Measurements from ENCODE around the gene ABHD18. TPM values are rescaled to one million over a fixed set of nuclear protein-coding genes. Genes with fewer than 3 reads are reported as not detected.
"Not testable (repeated sequence)": the region's sequence is repeated elsewhere in the genome, so short reads cannot be mapped to it uniquely, and the experiment has no call there.

Gene ABHD18
- total RNA-seq, 1 experiment from 2014 or later, result 4.9 TPM

DNA sequence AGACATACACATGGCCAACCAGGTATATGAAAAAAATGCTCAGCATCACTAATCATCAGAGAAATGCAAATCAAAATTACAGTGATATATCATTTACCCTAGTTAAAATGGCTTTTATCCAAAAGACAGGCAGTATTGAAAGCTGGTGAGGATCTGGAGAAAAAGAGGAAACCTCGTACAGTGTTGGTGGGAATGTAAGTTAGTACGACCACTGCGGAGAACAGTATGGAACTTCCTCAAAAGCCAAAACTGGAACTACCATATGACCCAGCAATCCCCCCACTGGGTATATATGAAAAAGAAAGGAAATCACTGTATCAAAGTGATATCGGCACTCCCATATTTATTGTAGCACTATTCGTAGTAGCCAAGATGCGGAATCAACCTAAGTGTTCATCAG lies 23.4 kb downstream of the ABHD18 start:
- DNase-seq (ENCODE audit: low read depth), result no peak

DNA sequence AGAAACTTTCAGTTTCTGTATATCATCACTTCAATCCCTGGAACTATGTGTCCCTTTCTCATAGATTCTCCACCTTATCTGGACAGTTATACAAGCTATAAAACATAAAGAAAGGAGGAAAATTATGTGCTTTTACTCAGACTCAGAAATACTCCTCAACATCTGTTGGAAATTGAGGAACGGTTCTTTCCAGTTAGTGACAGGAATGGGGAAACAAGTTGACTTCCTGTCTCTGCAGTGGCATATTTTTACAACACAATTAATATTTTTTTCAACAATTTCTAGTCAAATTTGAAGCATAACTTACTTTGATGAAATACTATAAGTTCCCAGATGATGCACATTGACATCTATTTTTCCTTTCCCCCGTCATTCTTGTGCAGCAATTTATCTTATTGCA lies 27.9 kb downstream of the ABHD18 start:
- DNase-seq (ENCODE audit: low read depth), result no peak

DNA sequence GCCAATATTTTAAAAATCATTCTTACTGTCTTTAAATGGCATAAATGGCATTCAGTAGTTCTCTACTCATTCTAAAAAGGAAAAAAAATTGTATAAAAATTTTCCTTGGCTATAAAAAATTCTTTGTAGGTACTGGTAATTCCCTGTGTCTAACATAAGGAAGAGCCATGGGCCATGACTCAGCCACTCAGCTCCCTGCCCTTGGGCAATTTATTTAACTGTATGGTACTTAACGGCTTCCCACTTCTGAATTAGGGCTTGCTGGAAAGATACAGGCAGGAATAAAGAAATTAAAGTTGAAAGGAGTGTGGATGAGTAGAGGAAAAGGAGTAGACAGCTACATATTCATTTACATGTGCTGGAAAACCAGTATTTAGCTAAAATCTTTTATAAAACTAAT lies 30.6 kb downstream of the ABHD18 start:
- DNase-seq (ENCODE audit: low read depth), result peak; percentile 63

DNA sequence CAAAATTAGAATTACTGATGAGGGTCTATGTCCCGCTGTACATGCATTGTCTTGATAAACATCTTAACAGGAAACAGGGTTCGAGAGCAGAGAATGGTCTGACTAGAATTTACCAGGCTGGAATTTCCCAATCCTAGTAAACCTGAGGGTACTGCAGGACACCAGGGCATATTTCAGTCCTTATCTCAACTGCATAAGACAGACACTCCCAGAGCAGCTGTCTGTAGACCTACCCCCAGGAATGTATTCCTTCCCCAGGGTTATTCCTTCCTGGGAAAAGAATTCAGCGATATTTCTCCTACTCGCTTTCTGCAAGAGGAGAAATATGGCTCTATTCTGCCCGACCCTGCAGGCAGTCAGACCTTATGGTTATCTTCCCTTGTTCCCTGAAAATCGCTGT lies 31.3 kb downstream of the ABHD18 start:
- DNase-seq (ENCODE audit: low read depth), result not testable (repeated sequence)

DNA sequence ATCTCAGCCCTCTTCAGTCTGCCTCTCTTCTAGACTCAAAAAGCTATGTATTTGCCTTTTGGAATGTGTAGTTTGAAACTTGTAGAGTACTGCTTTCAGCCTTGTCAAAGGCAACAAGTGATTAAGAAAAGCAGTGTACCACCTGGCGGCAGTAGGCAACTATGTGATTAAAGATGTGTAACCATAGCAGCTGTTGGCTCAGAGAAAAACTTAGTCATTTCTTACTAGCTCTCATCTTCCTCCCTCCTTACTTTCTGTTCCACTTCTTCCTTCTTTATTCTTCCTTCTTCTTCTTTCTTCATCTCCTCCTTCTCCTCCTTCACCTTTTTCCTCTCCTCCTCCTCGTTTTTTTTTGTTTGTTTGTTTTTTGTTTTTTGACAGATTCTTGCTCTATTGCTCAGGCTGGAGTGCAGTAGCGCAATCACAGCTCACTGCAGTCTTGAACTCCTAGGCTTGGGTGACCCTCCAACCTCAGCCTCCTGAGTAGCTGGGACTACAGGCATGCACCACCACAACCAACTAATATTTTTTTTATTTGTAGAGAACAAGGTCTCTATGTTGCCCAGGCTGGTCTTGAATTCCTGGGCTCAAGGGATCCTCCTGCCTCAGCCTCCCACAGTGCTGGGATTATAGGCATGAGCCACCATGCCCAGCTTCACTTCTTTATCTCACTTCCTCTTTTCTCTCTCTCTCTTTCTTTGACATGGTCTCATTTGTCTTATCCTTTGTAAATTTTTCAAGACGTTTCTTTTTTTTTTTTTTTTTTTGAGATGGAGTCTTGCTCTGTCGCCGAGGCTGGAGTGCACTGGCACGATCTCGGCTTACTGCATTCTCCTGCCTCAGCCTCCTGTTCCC lies 32.6 kb downstream of the ABHD18 start:
- DNase-seq (ENCODE audit: low read depth), result peak; percentile 75

DNA sequence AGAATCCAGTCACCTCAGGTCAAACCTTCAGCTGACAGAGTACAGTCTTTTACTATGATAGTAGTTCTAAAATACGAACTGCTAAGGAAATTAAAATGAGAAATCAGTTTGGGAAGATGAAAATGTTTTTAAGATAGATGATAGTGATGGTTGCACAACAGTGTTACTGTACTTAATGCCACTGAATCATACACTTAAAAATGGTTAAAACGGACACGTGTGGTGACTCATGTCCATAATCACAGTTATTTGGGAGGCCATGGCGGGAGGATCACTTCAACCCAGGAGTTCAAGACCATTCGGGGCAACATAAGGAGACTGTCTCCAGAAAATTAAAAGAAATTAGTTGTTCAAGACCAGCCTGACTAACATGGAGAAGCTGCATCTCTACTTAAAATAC lies 41.4 kb downstream of the ABHD18 start:
- peak; percentile 40 for DNase-seq (ENCODE audit: low read depth)

DNA sequence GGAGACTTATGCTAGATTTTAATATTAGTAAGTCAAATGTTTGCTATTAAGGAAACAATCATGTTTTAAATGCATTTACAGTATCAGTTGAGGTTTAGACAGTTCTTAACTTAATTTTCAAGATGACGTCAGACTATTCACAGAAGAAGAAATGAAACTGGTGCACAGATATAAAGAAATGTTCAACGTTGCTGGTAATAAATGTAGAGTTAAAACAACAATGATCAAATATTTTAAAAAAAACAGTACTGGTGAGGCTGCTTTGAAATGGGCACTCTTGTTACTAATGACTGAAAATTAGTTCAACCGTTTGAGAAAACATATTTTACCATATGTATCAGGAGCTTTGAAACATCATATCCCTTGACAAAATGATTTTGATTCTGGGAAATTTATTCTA lies 44.2 kb downstream of the ABHD18 start:
- DNase-seq (ENCODE audit: low read depth), result no peak

DNA sequence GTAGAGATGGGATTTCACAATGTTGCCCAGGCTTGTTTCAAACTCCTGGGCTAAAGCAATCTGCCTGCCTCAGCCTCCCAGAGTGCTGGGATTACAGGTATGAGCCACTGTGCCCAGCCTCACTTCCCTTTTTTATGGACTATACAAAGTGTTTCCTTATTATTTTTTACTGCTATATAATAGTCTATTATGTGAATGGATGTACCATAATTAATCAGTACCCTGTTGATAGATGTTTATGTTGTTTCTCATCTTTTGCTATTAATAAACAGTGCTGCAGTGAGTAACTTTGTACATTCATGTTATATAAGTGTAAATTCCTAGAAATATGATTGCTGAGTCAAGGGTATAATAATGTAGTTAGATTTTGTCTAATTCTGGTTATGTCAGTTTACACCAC lies 60.1 kb downstream of the ABHD18 start:
- no peak for DNase-seq (ENCODE audit: low read depth)

DNA sequence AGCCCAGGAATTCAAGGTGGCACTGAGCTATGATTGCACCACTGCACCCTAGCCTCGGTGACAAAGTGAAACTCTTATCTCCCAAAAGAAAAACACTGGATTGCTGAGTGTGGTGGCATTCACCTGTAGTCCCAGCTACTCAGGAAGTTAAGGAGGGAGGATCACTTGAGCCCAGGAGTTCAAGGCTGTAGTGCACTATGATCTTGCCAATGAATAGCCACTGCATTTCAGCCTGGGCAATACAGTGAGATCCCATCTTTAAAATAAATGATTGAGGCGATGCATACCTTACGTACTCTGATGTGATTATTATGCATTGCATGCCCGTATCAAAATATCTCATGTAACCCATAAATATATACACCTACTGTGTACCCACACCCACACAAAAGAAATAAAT lies 64.7 kb downstream of the ABHD18 start:
- no peak for DNase-seq (ENCODE audit: low read depth)

DNA sequence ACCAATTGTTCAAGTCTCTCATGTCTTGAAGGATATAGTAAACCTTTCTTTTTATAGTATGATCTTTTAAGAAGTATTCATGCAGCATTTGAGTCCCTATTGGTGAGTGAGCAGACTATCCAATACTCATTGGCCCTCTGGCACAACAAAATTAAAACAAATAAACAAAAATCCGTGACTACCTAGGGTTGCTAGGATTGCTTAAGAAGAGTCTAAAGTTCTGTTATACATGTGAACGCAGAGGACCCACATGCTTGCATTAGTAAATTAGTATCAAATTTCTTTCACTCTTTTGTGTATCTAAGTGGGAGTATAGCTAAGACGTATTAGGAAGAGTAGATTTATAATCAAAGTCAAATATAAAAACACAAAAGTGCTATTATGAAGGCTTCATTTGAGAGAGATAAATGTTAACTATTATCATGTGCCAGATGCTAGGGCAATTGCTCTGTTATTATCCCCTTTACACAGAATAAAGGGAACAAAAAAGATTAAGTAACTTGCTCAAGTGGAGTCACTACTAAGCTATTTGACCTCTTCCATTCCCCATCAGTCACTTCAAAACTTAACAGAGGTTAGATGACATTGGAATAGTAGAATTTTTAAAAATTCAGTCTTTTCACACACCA lies 66.7 kb downstream of the ABHD18 start:
- no peak for DNase-seq (ENCODE audit: low read depth)

DNA sequence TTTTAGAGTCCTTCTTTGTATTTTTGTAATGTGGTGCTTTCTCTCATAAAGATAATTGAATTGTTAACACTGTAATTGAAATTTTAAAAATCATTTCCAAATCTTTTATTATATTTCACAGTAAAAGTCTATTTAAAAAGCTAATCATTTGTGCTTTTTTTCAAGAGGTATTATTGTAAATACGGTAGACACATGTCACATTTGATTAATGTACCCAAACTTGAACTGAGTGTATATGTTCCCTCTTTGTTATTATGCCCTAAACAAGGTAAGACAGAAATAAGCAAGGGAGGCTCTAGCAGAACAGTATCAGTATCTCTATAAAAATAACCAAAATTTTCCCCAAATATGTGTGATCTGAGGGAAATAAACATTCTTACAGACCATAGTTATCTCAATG lies 74.4 kb downstream of the ABHD18 start:
- DNase-seq (ENCODE audit: low read depth), result no peak

DNA sequence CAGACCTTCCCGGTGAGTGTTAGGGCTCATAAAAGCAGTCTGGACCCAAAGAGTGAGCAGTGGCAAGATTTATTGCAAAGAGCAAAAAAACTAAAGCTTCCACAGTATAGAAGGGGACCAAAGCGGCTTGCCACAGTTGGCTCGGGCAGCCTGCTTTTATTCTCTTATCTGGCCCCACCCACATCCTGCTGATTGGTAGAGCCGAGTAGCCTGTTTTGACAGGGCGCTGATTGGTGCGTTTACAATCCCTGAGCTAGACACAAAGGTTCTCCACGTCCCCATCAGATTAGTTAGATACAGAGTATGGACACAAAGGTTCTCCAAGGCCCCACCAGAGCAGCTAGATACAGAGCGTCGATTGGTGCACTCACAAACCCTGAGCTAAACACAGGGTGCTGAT lies 81.8 kb downstream of the ABHD18 start:
- DNase-seq (ENCODE audit: low read depth), result not testable (repeated sequence)

DNA sequence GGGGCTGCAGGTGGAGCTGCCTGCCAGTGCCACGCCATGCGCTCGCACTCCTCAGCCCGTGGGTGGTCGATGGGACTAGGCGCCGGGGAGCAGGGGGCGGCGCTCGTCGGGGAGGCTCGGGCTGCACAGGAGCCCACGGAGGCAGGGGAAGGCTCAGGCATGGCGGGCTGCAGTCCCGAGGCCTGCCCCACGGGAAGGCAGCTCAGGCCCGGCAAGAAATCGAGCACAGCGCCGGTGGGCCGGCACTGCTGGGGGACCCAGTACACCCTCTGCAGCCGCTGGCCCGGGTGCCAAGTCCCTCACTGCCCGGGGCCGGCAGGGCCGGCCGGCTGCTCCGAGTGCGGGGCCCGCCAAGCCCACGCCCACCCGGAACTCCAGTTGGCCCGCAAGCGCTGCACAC lies 82.3 kb downstream of the ABHD18 start:
- not testable (repeated sequence) for DNase-seq (ENCODE audit: low read depth)

DNA sequence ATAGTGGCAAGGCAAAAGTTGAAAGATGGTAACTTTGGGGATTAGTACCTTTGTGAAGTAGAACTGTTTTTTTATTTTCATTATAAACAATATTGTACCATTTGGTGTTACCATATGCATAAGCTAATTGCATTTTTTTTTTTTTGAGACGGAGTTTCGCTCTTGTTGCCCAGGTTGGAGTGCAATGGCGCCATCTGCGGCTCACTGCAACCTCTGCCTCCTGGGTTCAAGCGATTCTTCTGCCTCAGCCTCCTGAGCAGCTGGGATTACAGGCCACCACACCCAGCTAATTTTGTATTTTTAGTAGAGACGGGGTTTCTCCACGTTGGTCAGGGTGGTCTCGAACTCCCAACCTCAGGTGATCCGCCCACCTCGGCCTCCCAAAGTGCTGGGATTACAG lies 86.0 kb downstream of the ABHD18 start:
- DNase-seq (ENCODE audit: low read depth), result not testable (repeated sequence)

DNA sequence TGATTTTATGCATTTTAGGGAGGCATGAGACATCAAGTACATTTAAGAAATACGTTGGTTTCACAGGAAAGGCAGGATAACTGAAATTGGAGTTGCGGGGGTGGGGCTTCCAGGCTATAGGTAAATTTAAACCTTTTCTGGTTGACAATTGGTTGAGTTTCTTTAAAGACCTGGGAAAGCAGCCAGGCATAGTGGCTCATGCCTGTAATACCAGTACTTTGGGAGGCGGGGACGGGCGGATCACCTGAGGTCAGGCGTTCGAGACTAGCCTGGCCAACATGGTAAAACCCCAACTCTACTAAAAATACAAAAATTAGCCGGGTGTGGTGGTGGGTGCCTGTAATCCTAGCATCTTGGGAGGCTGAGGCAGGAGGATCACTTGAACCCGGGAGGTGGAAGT lies 89.7 kb downstream of the ABHD18 start:
- DNase-seq (ENCODE audit: low read depth), result not testable (repeated sequence)

DNA sequence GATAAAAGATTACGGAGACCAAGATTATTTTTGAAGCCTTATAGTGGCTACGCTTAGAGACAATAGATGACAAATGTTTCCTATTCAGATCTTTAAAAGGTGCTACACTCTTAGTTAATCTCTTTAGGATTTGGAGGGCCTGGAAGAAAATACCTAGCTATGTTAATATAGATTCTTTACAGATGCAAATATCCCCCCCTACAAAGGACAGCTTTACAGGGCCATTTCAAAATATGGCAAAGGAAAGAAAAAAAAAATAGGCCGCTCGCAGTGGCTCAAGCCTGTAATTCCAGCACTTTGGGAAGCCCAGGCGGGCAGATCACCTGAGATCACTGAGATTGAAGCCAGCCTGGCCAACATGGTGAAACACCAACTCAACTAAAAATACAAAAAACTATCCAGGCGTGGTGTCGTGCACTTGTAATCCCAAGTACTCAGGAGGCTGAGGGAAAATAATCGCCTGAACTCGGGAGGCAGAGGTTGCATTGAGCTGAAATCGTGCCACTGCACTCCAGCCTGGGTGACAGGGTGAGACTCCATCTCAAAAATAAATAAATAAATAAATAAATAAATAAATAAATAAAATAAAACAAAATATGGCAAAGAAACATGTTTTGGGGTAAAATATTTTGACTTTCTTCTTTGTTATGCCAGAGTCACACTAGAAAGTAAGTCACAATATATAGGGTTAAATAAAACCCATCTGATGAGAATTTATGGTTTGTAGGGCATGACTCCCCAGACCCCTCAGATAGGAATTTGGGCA lies 90.4 kb downstream of the ABHD18 start:
- DNase-seq (ENCODE audit: low read depth), result not testable (repeated sequence)

DNA sequence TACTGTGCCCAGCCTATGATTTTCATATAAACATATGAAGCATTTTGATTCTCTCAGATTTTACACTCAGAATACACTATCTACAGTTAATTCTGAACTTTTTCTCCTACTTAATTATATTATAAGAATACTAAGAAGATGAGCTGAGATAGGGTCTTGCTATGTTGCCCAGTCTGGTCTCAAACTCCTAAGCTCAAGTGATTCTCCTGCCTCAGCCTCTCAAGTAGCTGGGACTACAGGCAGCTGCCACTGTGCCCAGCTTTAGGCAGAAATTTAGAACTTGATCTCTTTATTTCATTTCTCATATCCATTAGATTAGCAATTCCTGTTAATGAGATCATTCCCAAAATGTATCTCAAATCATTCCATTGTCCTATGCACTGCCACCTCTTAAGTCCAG lies 91.2 kb downstream of the ABHD18 start:
- DNase-seq (ENCODE audit: low read depth), result no peak

DNA sequence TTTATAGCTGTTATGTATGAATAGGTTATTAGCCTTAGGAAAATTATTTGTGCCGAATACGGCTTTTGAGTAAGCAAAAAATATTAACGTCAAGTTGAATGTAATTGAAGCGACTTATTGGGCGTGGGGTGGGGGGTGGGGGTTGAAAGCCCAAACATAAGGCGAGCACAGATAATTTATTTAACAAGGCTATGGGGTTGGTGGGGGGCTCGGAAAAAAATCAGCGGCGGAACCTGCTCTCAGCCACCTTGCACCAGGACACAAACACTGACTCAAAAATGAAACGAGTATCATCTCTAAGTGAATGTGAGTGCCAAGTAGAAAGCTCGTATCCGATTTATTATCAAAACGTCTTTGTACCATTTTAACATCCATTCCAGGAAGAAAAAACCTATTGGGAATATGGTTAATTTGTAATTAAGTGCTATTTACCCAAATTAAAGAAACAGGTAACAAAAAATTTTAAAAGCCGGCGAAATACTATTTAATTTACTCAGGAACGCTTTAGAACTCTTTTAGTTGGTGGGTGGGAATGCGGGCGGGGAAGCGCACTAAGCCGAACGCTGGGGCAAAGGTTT lies 95.0 kb downstream of the ABHD18 start:
- DNase-seq (ENCODE audit: low read depth), result no peak

DNA sequence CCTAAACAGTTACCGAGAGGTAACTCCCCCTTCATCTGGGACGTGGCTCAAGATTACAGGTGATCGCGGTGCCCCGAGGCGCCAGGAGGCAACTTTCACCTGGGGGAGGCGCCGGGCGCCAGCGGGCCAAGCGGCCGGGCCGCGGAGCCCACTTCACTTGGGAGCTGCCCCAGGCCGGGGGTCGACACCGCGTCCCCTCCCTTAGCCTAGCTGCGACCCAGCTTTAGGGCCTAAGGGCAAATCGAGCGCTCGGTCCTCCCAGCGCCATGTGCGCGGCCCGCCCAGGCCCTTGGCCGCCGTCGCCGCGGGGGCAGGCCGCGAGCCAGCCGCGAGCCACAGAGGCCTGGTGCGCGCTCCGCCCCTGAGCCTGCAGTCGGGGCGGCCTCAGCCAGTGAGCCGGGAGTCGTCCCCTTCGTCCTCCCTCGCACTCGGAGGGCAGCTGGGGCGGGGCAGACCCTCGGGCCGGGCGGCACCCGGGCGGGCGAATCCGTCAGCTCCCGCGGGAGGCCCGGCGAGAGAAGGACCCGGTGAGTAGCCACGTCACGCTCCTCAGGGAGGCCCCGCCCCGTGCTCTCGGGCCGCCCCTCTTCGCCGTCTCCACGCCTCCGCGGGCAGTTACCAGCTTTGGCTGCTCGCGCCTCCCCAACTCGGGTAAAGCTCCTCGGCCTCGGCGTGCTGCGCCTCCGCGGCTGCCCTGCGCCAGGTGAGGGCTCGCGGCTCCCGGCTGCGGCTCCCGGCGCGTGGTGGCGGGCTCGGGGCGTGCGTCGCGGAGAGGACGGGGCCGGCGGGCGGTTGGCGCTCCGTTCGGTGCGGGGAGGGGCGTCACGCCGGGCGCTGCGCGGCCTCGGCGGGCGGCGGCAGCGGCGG lies 95.7 kb downstream of the ABHD18 start, which contains the start of gene LARP1B:
TSS of gene LARP1B (plus strand) at position 614 of the 867 bp plus-strand sequence. CDS start 13,640 bp downstream, outside the sequence.
- peak; percentile 97 for DNase-seq (ENCODE audit: low read depth)
